Smooth muscle cell (in vitro differentiated cells): ENCODE data around the gene C9orf43. TPM values are rescaled to one million over a fixed set of nuclear protein-coding genes. Genes with fewer than 3 reads are reported as not detected.
"Not testable (repeated sequence)": the region's sequence is repeated elsewhere in the genome, so short reads cannot be mapped to it uniquely, and the experiment has no call there.

ENCODE experiments used
- DNase-seq: peaks from one replicate; lab custom pipeline; 2025; ENCODE audit not compliant: unreplicated experiment; lab: John Stamatoyannopoulos, UW
- H2AFZ ChIP-seq: fragments of 200-600 bp; sonication (generic); 2 replicates; pipeline ENCODE4 v1.6.0; 2016; ENCODE audit warnings: antibody characterized with exemption, low read depth, mild to moderate bottlenecking
- H3F3A ChIP-seq: fragments of 200-600 bp; sonication (generic); 2 replicates; pipeline ENCODE4 v1.6.0; 2017; ENCODE audit warnings: antibody characterized with exemption, low read depth
- H3K27ac ChIP-seq: fragments of 200-600 bp; sonication (generic); 2 replicates; pipeline ENCODE4 v1.5.1; 2016; ENCODE audit warnings: low read depth, mild to moderate bottlenecking
- H3K27me3 ChIP-seq: fragments of 200-600 bp; sonication (generic); 2 replicates; pipeline ENCODE4 v1.6.1; 2016; ENCODE audit warnings: low read depth, mild to moderate bottlenecking
- H3K36me3 ChIP-seq: fragments of 200-600 bp; sonication (generic); 2 replicates; pipeline ENCODE4 v1.5.1; 2016; ENCODE audit warnings: low read depth
- H3K4me1 ChIP-seq: fragments of 200-600 bp; sonication (generic); 2 replicates; pipeline ENCODE4 v1.5.1; 2016; ENCODE audit warnings: low read depth
- H3K4me2 ChIP-seq: fragments of 200-600 bp; sonication (generic); 2 replicates; pipeline ENCODE4 v1.6.0; 2016; ENCODE audit warnings: mild to moderate bottlenecking
- H3K4me3 ChIP-seq: fragments of 200-600 bp; sonication (generic); 2 replicates; pipeline ENCODE4 v1.5.1; 2016; ENCODE audit warnings: mild to moderate bottlenecking
- H3K79me2 ChIP-seq: fragments of 200-600 bp; sonication (generic); 2 replicates; pipeline ENCODE4 v1.6.0; 2016; ENCODE audit warnings: low read depth, mild to moderate bottlenecking
- H3K9ac ChIP-seq: fragments of 200-600 bp; sonication (generic); 2 replicates; pipeline ENCODE4 v1.6.0; 2016; ENCODE audit warnings: low read depth
- H3K9me3 ChIP-seq: fragments of 200-600 bp; sonication (generic); replicated peaks from 2 replicates; pipeline ENCODE4 v1.5.1; 2016; ENCODE audit warnings: low read depth
- H4K20me1 ChIP-seq: fragments of 200-600 bp; sonication (generic); 2 replicates; pipeline ENCODE4 v1.6.0; 2016; ENCODE audit warnings: low read depth
- WGBS: methylation state at CpG from one replicate; pipeline ENCODE4 v1.1.7; 2016; ENCODE audit warnings: low lambda C conversion rate; 5-methylcytosine and 5-hydroxymethylcytosine counted together
- polyA plus RNA-seq: library from polyadenylated mRNA; unstranded; fragments of >200 nt; fragmentation: Nextera tagmentation; extraction: Ambion mirVana; gene quantifications from 2 replicates; pipeline ENCODE4 v1.2.1, GENCODE V29; 2016
- total RNA-seq: library from RNA; depleted of rRNA; stranded (reverse); fragments of >200 nt; gene quantifications from 2 replicates; pipeline ENCODE4 v1.2.3, GENCODE V29; 2014
- TF ChIP-seq, protein P1 (sequence below): fragments of 200-600 bp; sonication (generic); IDR thresholded peaks from 2 replicates; pipeline ENCODE4 v1.5.1; 2017; ENCODE audit warnings: borderline replicate concordance, mild to moderate bottlenecking, antibody characterized with exemption; ENCODE audit not compliant: insufficient read depth, poor library complexity, severe bottlenecking

C9orf43 gene
- total and polyA plus RNA-seq, 2 experiments from 2014 or later: 2.0 TPM; not detected in 1

DNA sequence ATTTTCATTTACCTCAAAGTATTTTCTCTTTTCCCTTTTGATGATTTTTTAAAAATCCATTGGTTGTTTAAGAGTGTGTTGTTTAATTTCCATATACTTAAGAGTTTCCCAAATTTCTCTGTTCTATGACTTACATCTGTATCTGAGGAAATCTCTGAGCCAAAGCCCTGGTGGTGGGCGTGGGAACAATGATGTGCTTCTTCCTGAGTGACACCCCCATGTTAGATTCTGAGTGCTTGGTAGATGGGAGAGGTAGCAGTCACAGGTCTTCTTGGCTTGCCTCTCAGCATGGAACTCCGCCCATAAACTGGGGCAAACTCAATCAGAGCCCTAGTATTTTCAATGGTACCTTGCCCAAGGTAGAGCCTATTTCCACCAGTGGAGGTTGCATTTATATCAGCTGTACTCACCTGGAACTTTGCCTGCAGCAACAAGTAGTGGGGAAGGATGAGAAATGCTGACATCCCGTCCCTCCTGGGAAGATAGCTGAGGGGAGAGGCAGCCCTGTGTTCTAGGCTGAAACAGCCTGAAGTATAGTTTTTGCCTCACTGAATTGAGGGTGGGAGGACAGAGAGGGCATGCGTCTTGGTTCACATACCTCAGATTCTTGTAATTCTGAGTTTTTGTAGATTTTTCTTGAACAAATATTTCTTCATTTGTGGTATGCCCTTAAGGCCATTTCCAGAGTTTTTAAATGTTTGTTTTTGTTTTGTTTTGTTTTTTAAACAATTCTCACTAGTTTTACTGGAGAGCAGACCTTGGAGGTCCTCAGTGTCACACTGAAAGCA, 26.4 kb downstream of the C9orf43 start:
- H3K4me1 ChIP-seq: no peaks in the 10 kb centered on the region
- H2AFZ ChIP-seq: no peak overlapping the region
- no peaks in the 10 kb centered on the region for H4K20me1 ChIP-seq
- TF ChIP-seq, protein P1, sequence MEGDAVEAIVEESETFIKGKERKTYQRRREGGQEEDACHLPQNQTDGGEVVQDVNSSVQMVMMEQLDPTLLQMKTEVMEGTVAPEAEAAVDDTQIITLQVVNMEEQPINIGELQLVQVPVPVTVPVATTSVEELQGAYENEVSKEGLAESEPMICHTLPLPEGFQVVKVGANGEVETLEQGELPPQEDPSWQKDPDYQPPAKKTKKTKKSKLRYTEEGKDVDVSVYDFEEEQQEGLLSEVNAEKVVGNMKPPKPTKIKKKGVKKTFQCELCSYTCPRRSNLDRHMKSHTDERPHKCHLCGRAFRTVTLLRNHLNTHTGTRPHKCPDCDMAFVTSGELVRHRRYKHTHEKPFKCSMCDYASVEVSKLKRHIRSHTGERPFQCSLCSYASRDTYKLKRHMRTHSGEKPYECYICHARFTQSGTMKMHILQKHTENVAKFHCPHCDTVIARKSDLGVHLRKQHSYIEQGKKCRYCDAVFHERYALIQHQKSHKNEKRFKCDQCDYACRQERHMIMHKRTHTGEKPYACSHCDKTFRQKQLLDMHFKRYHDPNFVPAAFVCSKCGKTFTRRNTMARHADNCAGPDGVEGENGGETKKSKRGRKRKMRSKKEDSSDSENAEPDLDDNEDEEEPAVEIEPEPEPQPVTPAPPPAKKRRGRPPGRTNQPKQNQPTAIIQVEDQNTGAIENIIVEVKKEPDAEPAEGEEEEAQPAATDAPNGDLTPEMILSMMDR: no peak
- no peaks in the 10 kb centered on the region for H3K9me3 ChIP-seq
- no peaks in the 10 kb centered on the region for H3K36me3 ChIP-seq
- no peak overlapping the region for H3K9ac ChIP-seq
- no peak overlapping the region for H3K4me2 ChIP-seq
- no peaks in the 10 kb centered on the region for H3F3A ChIP-seq
- no peak for DNase-seq
- peaks cover 6% of the 10 kb centered on the region for H3K27me3 ChIP-seq
- WGBS: 66% methylated on average over 4 of the region's 4 CpGs
- H3K27ac ChIP-seq: no peak overlapping the region
- no peaks in the 10 kb centered on the region for H3K79me2 ChIP-seq
- no peak overlapping the region for H3K4me3 ChIP-seq

- not testable (repeated sequence) for H3K9me3 ChIP-seq, H3K36me3 ChIP-seq, H3K27me3 ChIP-seq, H3K27ac ChIP-seq, H3K79me2 ChIP-seq, H4K20me1 ChIP-seq, H3K9ac ChIP-seq, H3K4me3 ChIP-seq, DNase-seq, H3F3A ChIP-seq, H3K4me2 ChIP-seq, H3K4me1 ChIP-seq, H2AFZ ChIP-seq
- WGBS: 96% methylated on average over 1 of the region's 1 CpG
These were observed 27.2 kb downstream of the C9orf43 start for GRCh38 chr9:113437716-113438115.

GRCh38 chr9:113444736-113445135, 34.2 kb downstream of the C9orf43 start:
- Histone ChIP-seq H4K20me1 (no peaks in the 10 kb centered on the region), H3K36me3 (no peaks in the 10 kb centered on the region), H3K27me3 (no peaks in the 10 kb centered on the region), H2AFZ (no peak overlapping the region), H3K27ac (no peak overlapping the region), H3K4me2 (no peak overlapping the region), H3K9me3 (no peaks in the 10 kb centered on the region), H3K9ac (no peak overlapping the region), H3K4me3 (no peak overlapping the region), H3K4me1 (no peaks in the 10 kb centered on the region), H3F3A (no peaks in the 10 kb centered on the region), H3K79me2 (no peaks in the 10 kb centered on the region)
- no peak for DNase-seq
- WGBS: 93% methylated on average over 2 of the region's 2 CpGs
- TF ChIP-seq, protein P1: no peak

DNA sequence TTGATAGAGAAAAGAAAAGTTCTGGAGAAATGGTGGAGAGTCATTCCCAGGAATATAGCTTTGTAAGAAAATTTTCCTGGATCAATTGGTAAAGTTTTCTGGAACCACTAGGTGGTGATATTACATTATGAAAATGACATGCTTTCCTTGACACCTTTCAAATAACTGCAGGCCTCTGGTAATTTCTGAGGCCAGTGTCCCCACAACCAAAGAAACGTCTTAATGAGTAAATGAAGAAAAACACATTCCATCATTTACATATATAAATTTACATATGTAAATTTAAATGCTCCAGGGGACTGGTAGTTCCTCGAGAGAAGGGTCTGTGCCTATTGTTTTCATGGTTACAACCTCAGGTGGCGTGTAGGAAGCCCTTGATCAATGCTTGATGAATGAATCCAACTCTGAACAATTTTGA, 35.8 kb downstream of the C9orf43 start:
- Histone ChIP-seq H4K20me1 (no peaks in the 10 kb centered on the region), H3K4me3 (no peak overlapping the region), H3K9ac (no peak overlapping the region), H3K4me2 (no peak overlapping the region), H3K27me3 (no peaks in the 10 kb centered on the region), H3K27ac (no peak overlapping the region), H3K79me2 (no peaks in the 10 kb centered on the region), H3K9me3 (no peaks in the 10 kb centered on the region), H2AFZ (no peak overlapping the region), H3F3A (no peaks in the 10 kb centered on the region), H3K4me1 (no peaks in the 10 kb centered on the region), H3K36me3 (no peaks in the 10 kb centered on the region)
- WGBS: 49% methylated on average over 3 of the region's 3 CpGs
- TF ChIP-seq, protein P1: peak; percentile 72
- DNase-seq: no peak
